Measurements from ENCODE around the gene PAPSS1. TPM values are rescaled to one million over a fixed set of nuclear protein-coding genes. Genes with fewer than 3 reads are reported as not detected.
"Not testable (repeated sequence)": the region's sequence is repeated elsewhere in the genome, so short reads cannot be mapped to it uniquely, and the experiment has no call there.

Gene PAPSS1
- total RNA-seq, 3 donors from 2014 or later (not counting 1 experiment from before 2014, with no cell fraction given), result 10.2 to 21.3 (median 12.9) TPM

- no peaks in the 10 kb centered on the region for H3K27me3 ChIP-seq (ENCODE audit: control insufficient read depth, insufficient read depth, low read length)
- H3K9me3 Mint-ChIP-seq, result no peaks in the 10 kb centered on the region
- H3K27me3 Mint-ChIP-seq (ENCODE audit: low read depth in 2 of 2), result no peaks in the 10 kb centered on the region
- no peak overlapping the region for H3K27ac ChIP-seq (ENCODE audit: low read length)
- H3K9me3 ChIP-seq (ENCODE audit: control insufficient read depth, insufficient read depth, low read length), result no peaks in the 10 kb centered on the region
- WGBS (ENCODE audit: insufficient coverage), result 88% methylated on average over 4 of the region's 4 CpGs
- TF ChIP-seq, protein P1, sequence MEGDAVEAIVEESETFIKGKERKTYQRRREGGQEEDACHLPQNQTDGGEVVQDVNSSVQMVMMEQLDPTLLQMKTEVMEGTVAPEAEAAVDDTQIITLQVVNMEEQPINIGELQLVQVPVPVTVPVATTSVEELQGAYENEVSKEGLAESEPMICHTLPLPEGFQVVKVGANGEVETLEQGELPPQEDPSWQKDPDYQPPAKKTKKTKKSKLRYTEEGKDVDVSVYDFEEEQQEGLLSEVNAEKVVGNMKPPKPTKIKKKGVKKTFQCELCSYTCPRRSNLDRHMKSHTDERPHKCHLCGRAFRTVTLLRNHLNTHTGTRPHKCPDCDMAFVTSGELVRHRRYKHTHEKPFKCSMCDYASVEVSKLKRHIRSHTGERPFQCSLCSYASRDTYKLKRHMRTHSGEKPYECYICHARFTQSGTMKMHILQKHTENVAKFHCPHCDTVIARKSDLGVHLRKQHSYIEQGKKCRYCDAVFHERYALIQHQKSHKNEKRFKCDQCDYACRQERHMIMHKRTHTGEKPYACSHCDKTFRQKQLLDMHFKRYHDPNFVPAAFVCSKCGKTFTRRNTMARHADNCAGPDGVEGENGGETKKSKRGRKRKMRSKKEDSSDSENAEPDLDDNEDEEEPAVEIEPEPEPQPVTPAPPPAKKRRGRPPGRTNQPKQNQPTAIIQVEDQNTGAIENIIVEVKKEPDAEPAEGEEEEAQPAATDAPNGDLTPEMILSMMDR (IDR thresholded peaks at IDR 0.05), result no peak
- H3K4me1 ChIP-seq (ENCODE audit: control insufficient read depth, insufficient read depth, low read length), result no peaks in the 10 kb centered on the region
- no peak overlapping the region for H3K4me3 ChIP-seq (ENCODE audit: low read length)
- ATAC-seq, result no peak
- DNase-seq, result no peak
- no peaks in the 10 kb centered on the region for H3K4me1 Mint-ChIP-seq
- H3K27ac Mint-ChIP-seq, result no peak overlapping the region
- no peak overlapping the region for H3K4me3 Mint-ChIP-seq
- peaks cover 4% of the 10 kb centered on the region for H3K36me3 ChIP-seq (ENCODE audit: control insufficient read depth, insufficient read depth, low read length)
- intact Hi-C loops (cut with micrococcal nuclease), result no loop called here
- H3K36me3 Mint-ChIP-seq, result no peaks in the 10 kb centered on the region
These were observed 61.4 kb downstream of the PAPSS1 start for GRCh38 chr4:107658400-107659336.

GRCh38 chr4:107655289-107655688, 64.7 kb downstream of the PAPSS1 start:
- H3K4me1 ChIP-seq (ENCODE audit: control insufficient read depth, insufficient read depth, low read length), result no peaks in the 10 kb centered on the region
- no peaks in the 10 kb centered on the region for H3K36me3 Mint-ChIP-seq
- intact Hi-C loops (cut with micrococcal nuclease), result no loop called here
- H3K9me3 Mint-ChIP-seq, result no peaks in the 10 kb centered on the region
- no peaks in the 10 kb centered on the region for H3K4me1 Mint-ChIP-seq
- no peak overlapping the region for H3K4me3 Mint-ChIP-seq
- no peaks in the 10 kb centered on the region for H3K27me3 ChIP-seq (ENCODE audit: control insufficient read depth, insufficient read depth, low read length)
- H3K4me3 ChIP-seq (ENCODE audit: low read length), result no peak overlapping the region
- ATAC-seq (no peak), DNase-seq (no peak)
- no peaks in the 10 kb centered on the region for H3K27me3 Mint-ChIP-seq (ENCODE audit: low read depth in 2 of 2)
- TF ChIP-seq, protein P1 (IDR thresholded peaks at IDR 0.05), result no peak
- H3K9me3 ChIP-seq (ENCODE audit: control insufficient read depth, insufficient read depth, low read length), result no peaks in the 10 kb centered on the region
- no peak overlapping the region for H3K27ac Mint-ChIP-seq
- H3K36me3 ChIP-seq (ENCODE audit: control insufficient read depth, insufficient read depth, low read length), result peaks cover 16% of the 10 kb centered on the region
- no peak overlapping the region for H3K27ac ChIP-seq (ENCODE audit: low read length)

DNA sequence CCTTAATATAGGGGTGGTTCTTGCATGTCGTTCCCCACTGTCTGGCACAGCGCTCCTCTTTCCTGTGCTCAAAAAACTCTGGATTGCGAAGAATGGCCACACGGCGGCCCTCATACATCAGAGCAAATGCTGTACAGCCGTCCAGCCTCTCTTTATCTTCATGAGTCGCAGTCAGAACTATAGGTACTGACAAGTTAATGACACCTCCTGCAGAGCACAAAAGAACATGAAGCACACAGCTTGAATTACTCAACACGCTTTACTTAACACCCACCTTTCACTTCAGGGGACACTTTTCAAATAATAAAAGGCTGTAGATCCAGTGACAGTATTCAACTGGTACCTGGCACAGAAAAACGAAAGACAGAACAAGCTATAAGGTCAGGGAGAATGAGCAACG, 65.3 kb downstream of the PAPSS1 start:
- H3K36me3 Mint-ChIP-seq, result no peaks in the 10 kb centered on the region
- Histone ChIP-seq H3K36me3 (ENCODE audit: control insufficient read depth, insufficient read depth, low read length) (peaks cover 16% of the 10 kb centered on the region), H3K27ac (ENCODE audit: low read length) (no peak overlapping the region), H3K4me3 (ENCODE audit: low read length) (no peak overlapping the region), H3K4me1 (ENCODE audit: control insufficient read depth, insufficient read depth, low read length) (no peaks in the 10 kb centered on the region), H3K27me3 (ENCODE audit: control insufficient read depth, insufficient read depth, low read length) (no peaks in the 10 kb centered on the region), H3K9me3 (ENCODE audit: control insufficient read depth, insufficient read depth, low read length) (no peaks in the 10 kb centered on the region)
- H3K9me3 Mint-ChIP-seq, result no peaks in the 10 kb centered on the region
- TF ChIP-seq, protein P1 (IDR thresholded peaks at IDR 0.05), result no peak
- H3K4me1 Mint-ChIP-seq, result no peaks in the 10 kb centered on the region
- no peak overlapping the region for H3K27ac Mint-ChIP-seq
- no peak for ATAC-seq
- intact Hi-C loops (cut with micrococcal nuclease), result no loop called here
- no peak for DNase-seq
- H3K4me3 Mint-ChIP-seq, result no peak overlapping the region
- WGBS (ENCODE audit: insufficient coverage), result 97% methylated on average over 9 of the region's 10 CpGs
- no peaks in the 10 kb centered on the region for H3K27me3 Mint-ChIP-seq (ENCODE audit: low read depth in 2 of 2)

DNA sequence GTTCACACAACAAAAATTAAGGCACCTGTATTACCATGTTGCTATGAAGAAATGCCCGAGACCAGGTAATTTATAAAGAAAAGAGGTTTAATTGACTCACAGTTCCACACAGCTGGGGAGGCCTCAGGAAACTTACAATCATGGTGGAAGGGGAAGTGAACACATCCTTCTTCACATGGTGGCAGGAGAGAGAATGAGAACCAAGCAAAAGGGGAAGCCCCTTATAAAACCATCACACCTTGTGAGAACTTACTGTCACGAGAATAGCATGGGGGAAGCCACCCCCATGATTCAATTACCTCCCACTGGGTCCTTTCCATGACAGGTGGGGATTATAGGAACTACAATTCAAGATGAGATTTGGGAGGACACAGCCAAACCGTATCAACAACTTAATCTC, 68.6 kb downstream of the PAPSS1 start:
- H3K27me3 ChIP-seq (ENCODE audit: control insufficient read depth, insufficient read depth, low read length); H3K4me3 ChIP-seq (ENCODE audit: low read length); H3K4me1 Mint-ChIP-seq; H3K27ac Mint-ChIP-seq; H3K4me1 ChIP-seq (ENCODE audit: control insufficient read depth, insufficient read depth, low read length); DNase-seq; H3K27ac ChIP-seq (ENCODE audit: low read length); ATAC-seq; H3K4me3 Mint-ChIP-seq; H3K9me3 ChIP-seq (ENCODE audit: control insufficient read depth, insufficient read depth, low read length); H3K36me3 Mint-ChIP-seq; H3K9me3 Mint-ChIP-seq; H3K27me3 Mint-ChIP-seq (ENCODE audit: low read depth in 2 of 2); intact Hi-C loops (cut with micrococcal nuclease): not testable (repeated sequence)
- 90% methylated on average over 2 of the region's 3 CpGs for WGBS (ENCODE audit: insufficient coverage)
- peaks cover 16% of the 10 kb centered on the region for H3K36me3 ChIP-seq (ENCODE audit: control insufficient read depth, insufficient read depth, low read length)
